SJCRH30 (cell line): ENCODE results near the gene AP1AR. TPM values are rescaled to one million over a fixed set of nuclear protein-coding genes. Genes with fewer than 3 reads are reported as not detected.
"Not testable (repeated sequence)": the region's sequence is repeated elsewhere in the genome, so short reads cannot be mapped to it uniquely, and the experiment has no call there.

ENCODE experiments used
- DNase-seq, 2 experiments: peaks; one replicate each; pipeline ENCODE4 v3.0.0-alpha.2; 2015 to 2020
- H3K27ac ChIP-seq: fragments of 250-450 bp; sonication (Bioruptor Pico); 2 replicates; pipeline ENCODE4 v1.5.1; 2020; ENCODE audit warnings: mild to moderate bottlenecking, moderate library complexity
- H3K27me3 ChIP-seq: fragments of 250-450 bp; sonication (Bioruptor Pico); 2 replicates; pipeline ENCODE4 v1.5.1; 2020; ENCODE audit warnings: mild to moderate bottlenecking, moderate library complexity
- H3K36me3 ChIP-seq: fragments of 250-450 bp; sonication (Bioruptor Pico); 2 replicates; pipeline ENCODE4 v1.5.1; 2020; ENCODE audit warnings: mild to moderate bottlenecking, moderate library complexity
- H3K4me1 ChIP-seq: fragments of 250-450 bp; sonication (Bioruptor Pico); 2 replicates; pipeline ENCODE4 v1.5.1; 2020; ENCODE audit warnings: mild to moderate bottlenecking, moderate library complexity
- H3K4me3 ChIP-seq: fragments of 250-450 bp; sonication (Bioruptor Pico); 2 replicates; pipeline ENCODE4 v1.5.1; 2020; ENCODE audit warnings: mild to moderate bottlenecking, moderate library complexity
- H3K9me3 ChIP-seq: fragments of 250-450 bp; sonication (Bioruptor Pico); replicated peaks from 2 replicates; pipeline ENCODE4 v1.5.1; 2020; ENCODE audit warnings: mild to moderate bottlenecking, moderate library complexity
- total RNA-seq: library from RNA; depleted of rRNA; stranded (reverse); fragments of >200 nt; shearing (Covaris generic); gene quantifications from 2 replicates; pipeline ENCODE4 v1.2.3, GENCODE V29; 2014; rRNA removed

AP1AR gene
- total RNA-seq, 1 experiment from 2014 or later: 24.7 TPM

DNA sequence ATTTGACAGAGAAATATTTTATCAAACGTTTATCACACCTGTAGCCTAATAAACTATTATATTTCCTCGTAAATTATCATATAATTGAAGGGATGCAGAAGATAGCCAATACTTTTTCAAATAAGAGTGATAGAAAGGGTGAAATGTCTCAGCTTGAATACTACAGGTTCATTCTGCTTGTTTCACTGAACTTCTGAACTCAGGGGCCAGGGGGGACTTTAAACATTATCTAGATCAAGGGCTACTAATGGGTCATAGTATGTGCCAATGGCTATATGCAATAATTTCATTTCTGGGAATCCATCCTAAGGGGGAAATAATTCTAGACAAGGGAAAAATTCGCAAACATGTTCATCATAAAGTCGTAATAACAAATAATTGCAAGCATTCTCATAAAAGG is 68.1 kb downstream of the AP1AR start:
- H3K9me3 ChIP-seq: no peaks in the 10 kb centered on the region
- H3K27ac ChIP-seq: no peak overlapping the region
- no peaks in the 10 kb centered on the region for H3K4me1 ChIP-seq
- H3K27me3 ChIP-seq: no peaks in the 10 kb centered on the region
- H3K4me3 ChIP-seq: no peak overlapping the region
- no peaks in the 10 kb centered on the region for H3K36me3 ChIP-seq
- no peak for DNase-seq

DNA sequence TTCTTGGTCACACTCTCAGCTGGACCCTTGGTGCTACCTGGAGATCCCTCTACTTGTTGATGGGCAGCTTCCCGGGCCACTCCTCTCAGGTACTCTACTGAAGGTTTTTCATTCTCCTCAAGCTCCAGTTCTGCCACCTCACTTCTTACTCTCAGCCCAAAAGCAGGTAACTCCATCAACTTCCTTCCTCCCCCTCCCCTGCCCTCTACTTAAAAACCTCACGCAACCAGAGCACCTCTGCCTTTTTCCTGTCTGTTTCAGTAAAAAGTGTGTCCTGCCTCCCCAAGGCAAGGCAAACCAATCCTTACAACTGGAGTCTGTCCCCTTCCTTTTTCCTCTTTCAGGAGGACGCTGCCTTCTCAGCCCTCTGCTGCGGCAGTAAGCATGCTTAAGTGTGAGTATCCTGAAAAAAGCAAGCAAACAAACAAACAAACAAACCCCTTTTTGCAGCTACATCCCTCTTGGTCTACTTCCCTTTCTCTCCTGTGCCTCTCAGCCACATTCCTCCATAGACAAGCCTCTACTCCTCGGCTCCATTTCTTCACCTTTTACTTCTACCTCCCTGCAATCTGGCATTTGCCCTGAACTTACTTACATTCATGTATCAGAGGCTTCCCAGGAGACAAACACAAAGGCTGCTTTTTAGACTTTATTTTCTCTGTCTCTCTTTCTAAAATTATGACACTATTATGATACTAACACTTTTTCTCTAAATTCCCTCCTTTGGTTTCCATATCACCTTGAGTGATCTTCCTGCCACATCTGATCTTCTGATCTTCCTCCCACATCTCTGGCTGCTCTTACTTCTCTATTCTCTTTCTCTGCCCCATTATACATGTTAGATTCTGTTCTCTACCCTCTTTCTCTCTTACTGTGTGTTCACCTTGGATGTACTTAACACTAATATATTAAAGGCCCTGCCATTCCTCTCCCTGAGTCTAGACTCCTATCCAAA is 71.0 kb downstream of the AP1AR start:
- no peak for DNase-seq

DNA sequence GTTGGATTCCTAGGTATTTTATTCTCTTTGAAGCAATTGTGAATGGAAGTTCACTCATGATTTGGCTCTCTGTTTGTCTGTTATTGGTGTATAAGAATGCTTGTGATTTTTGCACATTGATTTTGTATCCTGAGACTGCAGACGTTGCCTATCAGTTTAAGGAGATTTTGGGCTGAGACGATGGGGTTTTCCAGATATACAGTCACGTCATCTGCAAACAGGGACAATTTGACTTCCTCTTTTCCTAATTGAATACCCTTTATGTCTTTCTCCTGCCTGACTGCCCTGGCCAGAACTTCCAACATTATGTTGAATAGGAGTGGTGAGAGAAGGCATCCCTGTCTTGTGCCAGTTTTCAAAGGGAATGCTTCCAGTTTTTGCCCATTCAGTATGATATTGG is 73.9 kb downstream of the AP1AR start:
- not testable (repeated sequence) for H3K27ac ChIP-seq, DNase-seq, H3K4me1 ChIP-seq, H3K9me3 ChIP-seq, H3K36me3 ChIP-seq, H3K4me3 ChIP-seq, H3K27me3 ChIP-seq

More for the DNA sequence above, 71.0 kb downstream of the AP1AR start:
- Histone ChIP-seq H3K4me3 (no peak overlapping the region), H3K4me1 (no peaks in the 10 kb centered on the region), H3K36me3 (no peaks in the 10 kb centered on the region), H3K27ac (no peak overlapping the region), H3K9me3 (no peaks in the 10 kb centered on the region), H3K27me3 (no peaks in the 10 kb centered on the region)

GRCh38 chr4:112309263-112309791 is 77.7 kb downstream of the AP1AR start:
- H3K4me3 ChIP-seq: peak overlapping the region; percentile 39
- not testable (repeated sequence) for H3K27ac ChIP-seq, H3K27me3 ChIP-seq, H3K36me3 ChIP-seq, H3K9me3 ChIP-seq, H3K4me1 ChIP-seq
- peak; percentile 13 to 27 for DNase-seq

- Histone ChIP-seq H3K27ac (no peak overlapping the region), H3K27me3 (no peaks in the 10 kb centered on the region), H3K9me3 (no peaks in the 10 kb centered on the region), H3K36me3 (no peaks in the 10 kb centered on the region), H3K4me1 (no peaks in the 10 kb centered on the region), H3K4me3 (no peak overlapping the region)
- DNase-seq: no peak
Measured at GRCh38 chr4:112311516-112311915, 79.9 kb downstream of the AP1AR start.

DNA sequence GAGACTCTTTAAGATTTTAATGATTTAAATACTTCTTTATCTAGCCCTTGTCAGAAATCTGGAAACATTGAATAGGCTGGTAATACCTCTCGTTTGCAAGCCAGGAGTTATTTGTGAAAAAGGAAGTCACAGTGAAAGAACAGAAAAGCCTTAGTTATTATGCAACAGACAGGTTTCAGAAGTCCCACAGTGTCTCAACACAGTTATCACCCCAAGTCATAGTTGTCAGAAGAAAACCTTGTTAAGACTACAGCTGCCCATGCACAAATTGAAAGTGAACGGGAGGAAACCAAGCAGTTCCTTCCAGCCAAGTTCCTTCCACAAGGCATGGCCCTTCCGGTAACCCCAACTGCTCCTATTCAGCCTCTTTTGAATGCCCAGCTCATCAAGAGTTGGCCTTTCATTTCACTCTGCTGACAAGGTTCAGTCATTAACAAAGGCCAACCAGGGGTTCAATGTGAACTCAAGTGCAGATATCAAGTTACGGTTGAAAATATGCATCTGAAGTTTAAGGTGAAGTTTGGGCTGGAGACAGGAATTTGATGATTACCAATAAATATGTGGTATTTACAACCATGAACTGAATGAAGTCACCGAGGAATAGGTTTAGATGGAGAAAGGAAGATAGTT is 81.1 kb downstream of the AP1AR start:
- Histone ChIP-seq H3K4me3 (no peak overlapping the region), H3K9me3 (no peaks in the 10 kb centered on the region), H3K27me3 (no peaks in the 10 kb centered on the region), H3K27ac (no peak overlapping the region), H3K36me3 (no peaks in the 10 kb centered on the region), H3K4me1 (no peaks in the 10 kb centered on the region)
- no peak for DNase-seq

GRCh38 chr4:112315446-112315845 is 83.9 kb downstream of the AP1AR start:
- no peak overlapping the region for H3K27ac ChIP-seq
- no peak overlapping the region for H3K4me3 ChIP-seq
- no peaks in the 10 kb centered on the region for H3K9me3 ChIP-seq
- no peaks in the 10 kb centered on the region for H3K36me3 ChIP-seq
- DNase-seq: no peak
- no peaks in the 10 kb centered on the region for H3K4me1 ChIP-seq
- no peaks in the 10 kb centered on the region for H3K27me3 ChIP-seq

DNA sequence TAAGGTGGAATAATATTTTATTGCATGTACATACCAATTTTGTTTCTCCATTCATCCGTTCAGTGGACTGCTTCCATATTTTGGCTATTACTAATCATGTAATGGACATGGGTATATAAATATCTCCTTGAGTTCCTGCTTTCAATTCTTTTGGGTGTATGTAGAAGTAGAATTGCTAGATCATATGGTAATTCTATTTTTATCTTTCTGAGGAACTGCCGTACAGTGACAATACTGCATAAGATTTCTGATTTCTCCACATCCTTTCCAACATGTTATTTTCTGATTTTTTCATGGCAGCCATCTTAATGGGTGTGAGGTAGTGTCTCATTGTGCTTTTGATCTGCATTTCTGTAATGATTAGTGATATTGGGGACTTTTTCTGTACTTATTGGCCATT is 84.8 kb downstream of the AP1AR start:
- no peak overlapping the region for H3K27ac ChIP-seq
- no peak for DNase-seq

GRCh38 chr4:112318239-112319142 is 86.9 kb downstream of the AP1AR start:
- H3K4me1 ChIP-seq: no peaks in the 10 kb centered on the region
- no peaks in the 10 kb centered on the region for H3K27me3 ChIP-seq
- DNase-seq: no peak
- H3K9me3 ChIP-seq: no peaks in the 10 kb centered on the region
- no peak overlapping the region for H3K4me3 ChIP-seq
- H3K27ac ChIP-seq: no peak overlapping the region
- no peaks in the 10 kb centered on the region for H3K36me3 ChIP-seq

More for the DNA sequence above, 84.8 kb downstream of the AP1AR start:
- H3K4me3 ChIP-seq: no peak overlapping the region
- no peaks in the 10 kb centered on the region for H3K9me3 ChIP-seq
- H3K4me1 ChIP-seq: no peaks in the 10 kb centered on the region
- H3K27me3 ChIP-seq: no peaks in the 10 kb centered on the region
- no peaks in the 10 kb centered on the region for H3K36me3 ChIP-seq

Other genes starting within 250 kb of the AP1AR start
- 0.03 and 0.08 TPM in 2 replicates for gene FAM241A, start 86.3 kb upstream of the AP1AR start, total RNA-seq
- 17.8 and 25.4 TPM in 2 replicates for gene TIFA, start 54.1 kb downstream of the AP1AR start, total RNA-seq
- 5.0 and 5.1 TPM in 2 replicates for gene ALPK1, start 65.6 kb downstream of the AP1AR start, total RNA-seq